ENCODE measurements around the gene ARID3B.
"Not testable (repeated sequence)": the region's sequence is repeated elsewhere in the genome, so short reads cannot be mapped to it uniquely, and the experiment has no call there.

The ARID3B gene

GRCh38 chr15:74537736-74538135, 3.3 kb upstream of the ARID3B start:
- no peak for DNase-seq

DNA sequence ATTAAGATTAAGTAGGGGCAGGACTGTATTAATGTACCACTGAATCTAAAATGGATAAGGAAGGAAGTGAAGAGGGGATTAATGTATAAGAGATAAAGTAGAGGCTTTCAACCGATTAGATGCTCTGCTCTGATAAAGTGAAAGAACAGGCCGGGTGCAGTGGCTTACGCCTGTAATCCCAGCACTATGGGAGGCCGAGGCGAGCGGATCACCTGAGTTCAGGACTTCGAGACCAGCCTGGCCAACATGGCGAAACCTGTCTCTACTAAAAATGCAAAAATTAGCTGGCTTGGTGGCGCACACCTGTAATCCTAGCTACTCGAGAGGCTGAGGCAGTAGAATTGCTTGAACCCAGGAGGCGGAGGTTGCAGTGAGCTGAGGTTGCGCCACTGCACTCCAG, 1.5 kb upstream of the ARID3B start:
- not testable (repeated sequence) for DNase-seq

GRCh38 chr15:74540161-74540760, 759 bp upstream of the ARID3B start:
- peak; percentile 14 for DNase-seq

GRCh38 chr15:74541494-74542165, 610 bp downstream of the ARID3B start:
- DNase-seq, result peak; percentile 37

- DNase-seq, result no peak
These were observed 1.4 kb downstream of the ARID3B start for GRCh38 chr15:74542166-74543042.

- DNase-seq, result no peak
These were observed 2.0 kb downstream of the ARID3B start for GRCh38 chr15:74543043-74543422.

DNA sequence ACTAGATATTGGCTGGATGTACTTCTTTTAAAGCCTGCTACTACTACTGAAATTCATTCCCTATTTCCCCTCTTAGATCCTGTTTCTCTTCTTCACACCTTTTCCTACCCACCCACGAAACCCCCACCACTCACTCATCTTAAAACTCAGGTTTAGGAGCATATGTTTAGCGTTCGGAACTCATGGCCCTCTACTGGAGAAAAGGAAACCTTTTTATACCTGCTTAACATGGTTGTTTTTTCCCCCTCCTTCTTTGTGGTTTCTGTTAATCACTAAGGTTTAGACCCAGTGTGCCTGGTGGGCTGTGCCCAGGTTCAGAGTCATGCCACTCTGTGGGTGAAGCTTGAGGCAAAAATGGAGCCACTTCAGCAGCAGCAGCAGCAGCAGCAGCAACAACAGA, 2.6 kb downstream of the ARID3B start:
- DNase-seq, result no peak

- no peak for DNase-seq
These were observed 4.1 kb downstream of the ARID3B start for GRCh38 chr15:74545086-74545485.

- DNase-seq, result peak; percentile 93
These were observed 5.0 kb downstream of the ARID3B start for GRCh38 chr15:74545776-74546656.

DNA sequence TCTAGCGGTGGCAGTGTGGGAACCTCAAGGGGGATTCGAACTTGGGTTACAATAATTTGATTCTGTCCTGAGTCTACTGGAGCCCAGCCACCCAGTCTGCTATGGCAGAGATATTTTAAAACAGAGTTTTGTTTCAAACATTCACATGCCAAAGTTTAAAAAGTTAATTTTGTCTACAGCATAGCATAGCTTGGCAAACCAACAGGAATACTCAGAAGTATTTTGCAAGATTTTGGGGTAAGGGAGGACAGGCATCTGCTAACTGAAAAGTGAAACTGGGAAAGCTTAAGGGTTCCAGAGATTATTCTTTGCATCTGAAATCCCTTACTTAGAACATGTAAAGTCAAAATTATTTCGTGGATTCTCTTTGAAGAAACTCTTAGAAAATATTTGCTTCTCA, 6.6 kb downstream of the ARID3B start:
- no peak for DNase-seq

- DNase-seq, result no peak
These were observed 7.2 kb downstream of the ARID3B start for GRCh38 chr15:74548241-74548640.

GRCh38 chr15:74549816-74550215, 8.8 kb downstream of the ARID3B start:
- DNase-seq, result no peak

DNA sequence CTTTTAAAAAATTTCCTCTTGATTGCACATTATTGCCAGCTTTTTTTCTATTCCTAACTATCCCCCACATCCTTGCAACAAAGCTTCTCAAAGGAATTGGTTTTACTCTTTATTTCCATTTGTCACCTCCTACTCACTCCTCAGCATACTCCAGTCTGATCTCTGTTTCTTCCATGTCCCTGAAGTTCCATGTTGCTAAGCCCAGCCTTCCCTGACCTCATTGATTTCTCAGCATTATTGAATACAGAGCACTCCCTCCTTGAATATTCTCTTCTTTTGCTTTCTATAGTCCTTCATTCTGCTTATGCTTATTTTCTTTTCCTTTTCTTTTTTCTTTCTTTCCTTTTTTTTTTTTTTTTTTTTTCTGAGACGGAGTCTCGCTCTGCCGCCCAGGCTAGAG, 10.7 kb downstream of the ARID3B start:
- DNase-seq, result no peak

GRCh38 chr15:74552773-74553441, 11.9 kb downstream of the ARID3B start:
- no peak for DNase-seq

DNA sequence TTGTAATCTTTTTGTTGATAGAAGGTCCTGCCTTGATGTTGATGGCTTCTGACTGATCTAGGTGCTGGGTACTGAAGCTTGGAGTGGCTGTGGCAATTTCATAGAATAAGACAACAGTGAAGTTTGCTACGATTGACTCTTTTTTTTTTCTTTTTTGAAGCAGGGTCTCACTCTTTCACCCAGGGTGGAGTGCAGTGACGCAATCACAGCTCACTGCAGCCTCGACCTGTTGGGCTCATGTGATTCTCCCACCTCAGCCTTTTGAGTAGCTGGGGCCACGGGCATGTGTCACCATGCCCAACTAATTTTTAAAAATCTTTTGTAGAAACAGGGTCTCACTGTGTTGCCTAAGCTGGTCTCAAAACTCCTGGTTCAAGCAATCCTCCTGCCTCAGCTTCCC, 14.2 kb downstream of the ARID3B start:
- DNase-seq, result no peak

GRCh38 chr15:74558706-74559105, 17.7 kb downstream of the ARID3B start:
- DNase-seq, result no peak

DNA sequence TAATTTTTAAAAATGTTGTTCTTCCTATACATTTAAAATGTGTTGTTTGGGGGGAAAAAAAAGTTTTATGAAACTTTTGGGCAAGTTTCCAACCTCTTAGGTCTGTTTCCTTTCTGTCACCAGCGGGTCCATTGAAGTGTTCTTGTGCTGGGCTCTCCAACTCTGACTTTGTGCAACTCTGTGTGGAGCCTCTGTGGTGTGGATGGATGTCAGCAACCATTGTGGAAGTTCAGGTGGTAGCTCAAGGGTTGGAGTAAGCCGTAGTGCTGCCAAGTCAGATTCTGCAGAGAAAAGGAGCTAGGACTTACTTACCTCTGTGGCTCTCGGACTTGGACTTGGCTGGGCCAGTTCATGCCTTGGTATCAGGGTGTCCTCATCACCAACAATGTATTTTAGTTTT, 22.4 kb downstream of the ARID3B start:
- DNase-seq, result no peak

DNA sequence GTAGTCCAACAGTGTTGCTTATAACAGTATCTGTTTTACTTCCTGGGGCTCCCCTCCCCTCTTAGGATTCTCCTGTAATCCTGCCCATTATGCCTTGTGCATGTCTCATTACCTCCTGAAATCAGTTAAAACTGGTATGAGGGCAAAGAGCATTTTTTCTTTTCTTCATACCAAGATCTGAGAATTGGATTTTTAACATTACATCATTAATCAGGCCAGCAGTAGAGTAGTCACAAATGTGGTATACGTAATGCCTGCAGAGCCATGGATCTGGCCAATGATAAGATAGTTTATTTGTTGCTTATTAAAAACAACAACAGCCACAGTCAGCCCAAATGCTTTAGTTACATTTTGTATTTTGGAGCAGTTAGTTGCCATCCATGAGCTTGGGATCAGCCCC, 23.2 kb downstream of the ARID3B start:
- DNase-seq, result no peak

GRCh38 chr15:74565381-74566085, 24.5 kb downstream of the ARID3B start:
- no peak for DNase-seq

GRCh38 chr15:74568594-74568993, 27.6 kb downstream of the ARID3B start:
- DNase-seq, result no peak

DNA sequence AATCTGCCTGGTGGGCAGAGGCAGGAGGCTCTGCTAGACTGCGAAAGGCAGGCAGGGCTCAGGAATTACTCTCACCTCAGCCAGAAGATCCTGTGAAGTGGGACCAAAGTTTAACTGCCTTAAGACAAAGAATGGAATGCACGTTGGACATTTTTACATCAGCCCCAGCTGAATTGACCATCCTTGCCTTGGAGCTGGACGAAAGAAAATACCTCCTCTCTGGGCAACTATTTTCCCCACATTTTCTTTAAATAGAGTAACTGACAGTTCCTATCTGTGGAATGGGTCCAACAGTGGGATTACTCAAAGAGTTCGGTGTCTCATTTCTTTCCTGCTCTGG, 28.7 kb downstream of the ARID3B start:
- no peak for DNase-seq

DNA sequence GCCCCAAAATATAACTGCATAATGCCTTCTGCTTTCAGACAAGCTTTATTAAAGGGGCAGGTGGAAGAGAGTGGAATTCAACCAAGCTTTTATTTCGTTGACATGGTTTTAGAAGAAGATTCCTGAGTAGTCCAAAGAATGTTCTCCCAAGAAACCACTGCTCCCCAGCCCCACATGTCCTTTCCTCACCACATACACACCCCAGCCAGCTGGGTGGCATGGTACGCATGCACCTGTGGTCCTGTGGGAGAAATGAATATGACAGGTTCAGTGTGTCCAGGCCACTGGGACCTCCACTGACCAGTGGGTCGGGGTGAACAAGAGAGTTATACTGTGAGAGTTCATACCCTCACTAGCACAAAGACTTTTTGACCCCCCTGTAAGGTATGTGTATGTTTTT, 30.2 kb downstream of the ARID3B start:
- DNase-seq, result no peak
